CD4-positive, alpha-beta T cell treated with Interleukin-21 for 1 hour (primary cell): ENCODE data around the gene CRIP2.

ENCODE experiments used
- DNase-seq: peaks from one replicate; pipeline ENCODE4 v3.0.0-alpha.2; 2020

CRIP2 gene

DNA sequence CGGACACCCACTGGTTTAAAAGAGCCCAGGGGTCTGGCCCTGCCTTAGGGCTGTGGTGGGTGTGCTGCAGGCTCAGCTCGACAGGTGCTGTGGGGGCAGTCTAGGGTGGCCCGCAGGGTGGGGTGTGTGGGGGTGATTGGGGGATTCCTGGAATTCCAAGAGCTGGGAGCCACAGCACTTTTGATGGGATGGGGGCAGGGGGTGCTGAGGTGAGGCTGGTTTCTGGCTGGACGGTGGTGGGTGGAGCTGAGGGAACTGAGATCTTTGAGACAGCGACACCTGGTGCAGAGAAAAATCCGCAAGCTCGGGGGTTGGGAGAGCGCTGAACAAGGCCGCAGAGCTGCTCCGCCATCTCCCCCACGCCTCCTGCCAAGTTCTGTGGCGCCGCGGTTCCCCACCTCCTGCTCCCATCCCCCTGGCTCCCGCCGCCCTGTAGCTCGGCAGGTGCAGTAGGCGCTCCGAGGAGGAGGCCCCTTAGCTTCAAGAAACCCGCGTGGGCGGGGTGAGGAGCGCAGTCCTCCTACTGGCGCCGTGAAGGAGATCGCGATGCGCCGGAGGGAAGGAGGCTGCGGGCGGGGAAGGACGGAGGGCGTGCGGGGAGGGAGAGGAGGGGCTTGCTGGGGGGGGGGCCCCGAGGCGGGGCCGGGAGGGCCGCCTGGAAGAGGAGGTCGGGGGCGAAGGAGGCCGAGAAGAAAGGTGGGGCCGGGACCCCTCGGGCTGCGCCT lies 15.1 kb downstream of the CRIP2 start:
- peak; percentile 90 for DNase-seq

DNA sequence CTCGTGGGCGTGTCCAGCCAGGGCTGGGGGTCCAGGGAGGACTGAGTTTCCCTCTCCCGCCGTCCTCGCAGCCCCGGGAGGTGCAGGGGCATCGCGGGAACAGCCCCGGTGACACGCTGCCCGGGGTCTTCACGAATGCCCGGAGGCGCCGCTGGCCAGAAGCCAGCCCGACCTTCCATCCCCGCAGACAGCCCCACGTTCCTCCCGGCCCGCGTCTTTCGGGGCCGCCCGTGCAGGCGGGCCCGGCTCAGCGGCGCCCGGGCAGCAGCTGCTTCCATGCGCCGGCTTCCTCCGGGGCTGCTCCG lies 15.6 kb downstream of the CRIP2 start:
- no peak for DNase-seq

DNA sequence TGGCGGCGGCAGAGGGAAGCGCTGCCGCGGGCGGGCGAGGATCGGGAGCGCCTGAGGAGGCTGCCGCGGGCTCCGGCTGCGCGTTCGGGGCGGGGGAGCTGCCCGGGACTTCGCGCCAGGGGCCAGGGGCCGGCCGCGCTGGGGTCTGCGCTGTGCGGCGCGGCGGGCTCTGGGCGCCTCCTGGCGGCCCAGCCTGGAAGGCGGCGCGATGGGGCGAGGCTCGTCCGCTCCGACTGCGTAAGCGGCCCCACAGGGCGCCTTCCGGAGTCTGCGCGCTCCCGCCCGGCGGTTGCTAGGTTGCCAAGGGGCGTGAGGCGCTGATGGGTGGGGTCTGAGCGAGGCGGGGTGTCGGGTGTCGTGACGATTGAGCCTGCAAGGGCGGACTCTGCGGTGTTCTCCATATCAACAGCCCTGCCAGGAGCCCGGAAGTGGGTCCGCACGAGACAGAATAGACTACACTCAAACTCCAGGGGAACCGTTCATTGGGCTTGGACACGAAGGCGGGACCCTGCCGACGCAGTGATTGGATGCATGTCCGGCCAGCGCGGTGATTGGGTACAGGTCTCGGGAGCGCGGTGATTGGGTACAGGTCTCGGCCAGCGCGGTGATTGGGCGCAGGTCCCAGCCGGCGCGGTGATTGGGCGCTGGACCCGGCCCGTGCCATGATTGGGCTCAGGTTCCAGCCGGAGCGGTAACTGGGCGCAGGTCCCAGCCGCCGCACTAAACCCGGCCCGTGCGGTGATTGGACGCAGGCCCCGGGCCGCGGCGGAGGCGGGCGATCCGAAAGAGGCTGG lies 16.1 kb downstream of the CRIP2 start, which contains the start of gene TEDC1:
Gene TEDC1, plus strand, starts transcription at position 675 of the 794 bp plus-strand sequence. CDS start 130 bp downstream, outside the sequence.
- peak; percentile 100 for DNase-seq

DNA sequence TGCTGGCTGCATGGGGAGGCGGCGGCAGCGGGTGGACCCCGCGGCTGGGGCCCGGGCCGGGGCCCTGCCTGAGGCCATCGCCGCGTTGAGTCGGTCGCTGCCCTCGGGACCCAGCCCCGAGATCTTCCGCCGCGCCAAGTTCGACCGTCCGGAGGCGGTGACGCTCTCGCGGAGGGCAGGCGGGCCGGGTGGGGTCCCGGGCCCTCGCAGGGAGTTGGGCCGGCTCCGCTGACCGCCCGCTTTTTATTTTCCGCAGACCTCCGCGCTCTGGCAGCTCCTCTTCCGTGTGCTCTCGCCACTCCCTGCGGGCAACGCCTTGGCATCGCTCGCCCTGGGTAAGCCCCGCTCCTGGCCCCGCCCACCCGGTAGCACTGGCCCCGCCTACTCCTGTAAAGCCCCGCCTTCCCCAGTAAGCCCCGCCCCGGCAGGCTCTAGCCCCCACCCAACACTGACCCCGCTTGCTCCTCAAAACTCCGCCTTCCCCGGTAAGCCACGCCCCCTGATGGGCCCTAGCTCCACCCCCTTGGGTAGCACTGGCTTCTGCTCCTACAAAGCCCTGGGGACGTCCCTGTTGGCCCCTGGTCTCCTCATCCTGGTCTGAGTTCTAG lies 16.8 kb downstream of the CRIP2 start:
- DNase-seq: peak; percentile 90

DNA sequence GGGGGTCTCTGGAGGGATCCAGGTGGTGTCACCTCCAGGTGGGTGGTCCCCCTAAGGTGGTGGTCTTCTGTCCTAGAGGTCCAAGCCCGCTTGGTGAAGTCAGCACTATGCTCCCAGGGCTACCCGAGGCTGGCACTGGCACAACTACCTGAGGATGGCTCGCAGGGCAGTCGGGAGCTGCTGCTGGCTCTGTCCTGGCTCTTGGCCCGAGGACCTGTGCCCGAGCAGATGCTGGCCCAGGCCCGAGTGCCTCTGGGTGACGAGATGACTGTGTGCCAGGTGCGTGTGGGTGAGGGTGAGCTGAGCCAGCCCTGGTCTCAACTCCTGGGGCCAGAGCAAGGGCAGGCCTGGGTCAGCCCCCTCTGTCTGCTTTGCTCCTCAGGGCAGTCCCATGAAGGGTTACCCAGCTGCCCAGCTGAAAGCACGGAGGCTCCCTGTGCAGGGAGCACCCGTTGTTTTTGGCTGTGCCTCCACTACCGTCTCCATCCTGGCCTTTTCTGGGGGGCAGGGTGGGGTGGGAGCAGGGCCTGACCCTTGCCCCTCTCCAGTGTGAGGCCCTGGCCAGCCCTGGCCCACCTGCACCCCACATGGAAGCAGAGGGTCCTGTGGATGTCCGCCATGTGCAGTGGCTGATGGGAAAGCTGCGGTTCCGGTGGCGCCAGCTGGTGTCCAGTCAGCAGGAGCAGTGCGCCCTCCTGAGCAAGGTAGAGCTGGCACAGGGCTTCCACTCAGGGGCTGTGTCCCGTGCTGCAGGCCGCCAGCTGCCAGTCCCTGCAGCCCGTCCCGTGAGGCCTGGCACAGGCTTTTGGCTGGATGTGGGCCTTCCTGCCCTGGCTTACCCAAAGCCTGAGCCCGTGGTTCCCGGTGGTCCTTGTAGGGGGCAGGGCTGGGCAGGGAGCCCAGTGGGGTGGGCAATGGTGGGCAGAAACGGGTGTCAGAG lies 17.7 kb downstream of the CRIP2 start:
- peak; percentile 27 for DNase-seq

DNA sequence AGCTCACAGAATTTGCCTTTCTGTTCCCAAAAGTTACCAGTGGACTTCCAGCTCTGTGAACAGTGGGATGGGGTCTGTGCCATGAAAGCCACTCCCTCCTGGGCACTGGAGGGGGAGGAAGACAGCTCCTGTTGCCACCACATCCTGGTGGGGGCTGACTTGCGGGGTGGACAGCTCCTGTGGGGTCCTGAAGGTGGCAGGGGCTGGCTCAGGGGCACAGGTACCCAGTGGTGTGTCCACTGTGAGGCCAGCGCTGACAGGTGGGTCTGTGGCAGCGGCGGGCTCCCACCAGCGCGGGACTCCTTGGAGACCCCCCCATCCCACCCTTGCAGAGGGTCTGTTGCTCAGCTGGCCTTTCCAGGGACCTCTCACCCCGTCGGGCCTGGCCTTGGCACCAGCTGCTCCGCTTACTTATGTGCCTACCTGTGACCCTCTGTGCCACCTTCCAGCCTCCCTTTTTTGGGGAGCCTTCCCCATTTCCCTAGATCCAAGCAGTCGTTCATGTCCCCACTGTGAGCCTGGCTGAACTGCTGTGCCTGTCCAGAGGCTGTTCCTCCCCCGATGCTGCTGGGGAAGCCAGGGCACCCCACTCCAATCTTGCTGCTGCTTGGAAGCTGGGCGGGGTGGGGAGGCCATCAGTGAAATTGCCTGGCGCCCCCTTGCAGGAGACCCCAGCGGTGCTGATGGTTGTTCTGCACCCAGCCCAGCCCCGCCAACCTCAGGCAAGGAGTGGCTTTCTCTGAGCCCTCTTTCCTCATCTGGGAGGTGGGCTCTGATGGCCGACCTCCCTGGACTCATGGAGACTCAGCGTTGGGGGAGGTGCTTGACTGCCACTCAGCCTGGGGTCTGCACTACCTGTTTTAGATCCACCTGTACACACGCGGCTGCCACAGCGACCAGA lies 18.6 kb downstream of the CRIP2 start:
- DNase-seq: peak; percentile 24

DNA sequence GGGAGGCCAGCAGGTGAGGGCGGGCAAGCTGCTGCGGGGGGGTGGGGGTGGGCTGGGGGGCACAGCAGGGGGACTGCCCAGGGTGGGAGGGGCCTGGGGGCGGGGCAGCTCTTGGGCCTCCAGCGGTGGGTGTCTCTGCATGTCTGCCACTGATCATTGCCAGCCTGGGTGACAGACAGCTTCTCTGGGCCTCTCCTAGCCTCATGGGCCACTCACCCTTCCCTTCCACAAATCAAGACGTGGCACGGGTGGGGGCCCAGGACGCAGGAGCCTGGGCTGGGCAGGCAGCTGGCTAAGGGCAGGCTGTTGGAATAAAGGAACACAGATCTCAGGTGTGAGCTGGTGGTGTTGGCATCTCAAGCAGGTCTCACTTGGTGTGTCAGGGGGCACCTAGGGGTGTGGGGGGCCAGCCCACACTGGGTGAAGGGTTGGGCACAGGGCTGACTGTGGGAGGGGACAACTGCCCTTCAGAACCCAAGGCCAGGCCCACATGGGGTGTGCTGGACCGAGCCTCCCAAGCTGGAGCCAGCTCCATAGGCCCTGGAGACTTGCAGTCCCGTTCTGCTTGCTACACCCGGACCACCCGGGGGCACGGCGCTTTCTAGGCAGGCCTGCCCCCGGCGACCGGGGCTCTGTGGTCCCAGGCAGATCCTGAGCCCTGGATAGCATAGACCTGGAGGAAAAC lies 19.4 kb downstream of the CRIP2 start:
- DNase-seq: peak; percentile 21

DNA sequence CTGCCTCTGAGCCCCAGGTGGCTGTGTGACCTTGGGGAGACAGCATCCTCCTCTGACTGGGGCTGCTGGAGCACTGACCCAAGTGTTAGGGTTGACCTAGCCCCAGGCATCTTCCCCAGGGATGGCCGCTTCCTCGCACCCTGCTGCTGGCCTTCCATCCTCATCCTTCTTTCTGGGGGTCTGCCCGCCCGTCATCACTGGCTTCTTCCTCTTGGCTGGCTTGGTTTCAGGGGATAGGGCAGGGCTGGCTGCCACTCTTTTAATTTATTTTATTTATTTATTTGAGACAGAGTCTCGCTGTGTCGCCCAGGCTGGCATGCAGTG lies 19.9 kb downstream of the CRIP2 start:
- no peak for DNase-seq

DNA sequence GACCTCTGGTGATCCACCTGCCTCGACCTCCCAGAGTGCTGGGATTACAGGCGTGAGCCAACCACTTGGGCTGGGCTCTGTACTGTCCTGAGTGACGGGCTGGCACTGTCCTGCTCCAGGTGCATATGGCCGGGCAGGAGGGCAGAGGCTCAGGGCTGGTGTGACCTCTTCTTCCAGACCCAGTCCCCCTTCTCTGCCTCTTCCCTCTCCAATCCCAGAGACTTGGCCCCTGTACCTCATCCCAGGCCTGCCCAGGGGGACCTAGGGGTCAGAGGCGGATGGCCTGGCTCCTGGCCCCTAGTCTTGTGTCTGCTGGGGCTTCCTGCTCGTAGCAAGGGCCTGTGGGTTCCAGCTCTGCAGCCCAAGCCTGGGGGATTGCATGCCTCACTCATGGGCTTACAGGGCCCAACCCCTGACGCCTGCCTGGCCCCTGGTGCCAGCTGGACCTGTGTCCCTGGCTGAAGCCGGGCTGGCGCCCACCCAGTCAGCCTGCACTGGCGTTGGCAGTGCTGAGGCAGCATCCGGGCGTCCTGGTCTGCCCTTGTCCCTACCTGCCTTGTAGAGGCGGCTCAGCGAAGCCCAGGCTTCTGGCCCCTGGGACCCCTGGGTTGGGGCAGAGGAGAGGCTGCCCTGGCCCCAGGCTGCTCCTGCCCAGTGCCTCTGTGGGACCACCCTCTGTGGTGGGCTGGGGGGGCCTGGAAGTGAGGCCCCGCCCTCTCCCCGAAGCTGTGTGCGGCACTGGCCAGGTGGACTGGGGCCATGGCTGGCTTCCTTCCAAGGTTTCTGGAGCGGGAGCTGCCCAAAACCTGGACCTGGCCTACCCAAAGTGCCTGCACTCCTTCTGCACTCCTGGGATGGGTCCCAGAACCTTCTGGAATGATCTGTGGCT lies 20.7 kb downstream of the CRIP2 start:
- DNase-seq: no peak

DNA sequence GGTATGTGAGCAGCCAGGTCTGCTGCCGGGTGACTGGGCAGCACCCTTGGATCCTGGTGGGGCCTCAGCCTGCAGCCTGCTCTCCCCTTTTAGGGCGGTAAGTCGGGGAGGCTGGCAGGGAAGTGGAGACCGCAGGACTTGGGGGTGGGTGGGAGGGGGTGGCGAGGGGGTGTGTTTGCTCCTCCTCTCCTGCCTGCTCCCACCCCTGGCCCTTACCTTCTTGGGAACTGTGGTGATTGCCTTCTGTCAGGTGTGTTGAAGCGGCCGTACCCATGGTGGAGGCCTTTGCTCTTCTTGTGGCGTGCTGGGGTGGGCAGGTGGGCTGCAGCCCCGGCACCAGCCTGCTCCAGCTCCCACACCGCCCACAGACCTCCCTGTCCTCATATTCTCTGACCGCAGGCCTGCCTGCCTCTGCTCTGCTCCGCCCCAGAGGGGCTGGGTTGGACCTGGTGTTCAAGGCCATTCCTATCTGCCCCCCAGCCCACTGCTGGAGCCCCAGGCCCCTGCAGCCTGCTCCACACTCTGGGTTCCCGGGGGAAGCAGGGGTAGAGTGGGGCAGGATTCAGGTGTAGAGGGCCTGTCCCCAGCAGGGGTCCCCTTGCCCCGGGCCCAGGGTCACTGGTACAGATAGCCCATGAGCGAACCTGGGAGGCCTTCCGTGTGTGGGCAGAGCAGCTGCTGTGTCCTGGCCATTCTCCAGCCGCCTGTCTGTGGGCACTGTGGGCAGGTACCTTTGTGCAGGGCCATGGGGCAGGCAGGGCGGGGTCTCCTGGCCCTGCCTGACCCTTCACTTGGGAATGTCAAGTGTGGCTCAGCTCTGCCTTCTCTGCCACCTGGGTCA lies 21.6 kb downstream of the CRIP2 start:
- peak; percentile 26 for DNase-seq

DNA sequence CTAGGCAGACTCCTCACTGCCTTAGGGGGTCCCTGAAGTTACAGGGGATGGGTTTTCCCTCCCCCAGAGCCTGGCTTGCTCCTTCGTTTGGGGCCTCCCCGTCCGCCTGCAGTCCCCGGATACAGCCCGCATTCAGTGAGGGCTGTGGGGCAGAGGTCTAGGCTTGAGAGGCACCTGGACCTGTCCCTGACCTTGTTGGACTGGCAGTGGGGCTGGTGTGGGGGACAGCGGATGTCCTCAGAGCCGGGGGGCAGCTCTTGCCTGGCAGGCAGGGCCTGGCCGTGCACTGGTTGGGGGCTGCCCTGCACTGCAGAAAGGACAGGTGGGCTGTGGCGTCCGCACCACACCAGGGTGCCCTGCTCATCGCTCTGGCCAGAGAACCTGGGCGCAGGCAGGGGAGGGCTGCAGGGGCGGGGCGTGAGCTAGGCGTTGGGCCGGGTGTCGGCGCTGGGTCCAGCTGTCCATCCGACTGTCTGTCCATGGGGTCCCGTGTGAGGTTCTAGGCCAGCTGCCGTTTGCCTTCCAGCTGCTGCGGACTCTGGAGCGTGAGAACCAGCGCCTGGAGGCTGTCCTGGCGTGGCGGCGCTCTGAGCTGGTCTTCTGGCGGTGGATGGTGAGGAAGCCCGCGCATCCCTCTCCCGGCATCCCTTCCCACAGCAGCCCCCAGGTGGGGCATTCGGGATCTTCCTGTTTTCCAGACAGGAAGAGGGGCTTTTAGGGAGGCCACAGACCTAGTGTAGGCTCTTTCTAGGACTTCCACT lies 22.4 kb downstream of the CRIP2 start:
- peak; percentile 20 for DNase-seq

DNA sequence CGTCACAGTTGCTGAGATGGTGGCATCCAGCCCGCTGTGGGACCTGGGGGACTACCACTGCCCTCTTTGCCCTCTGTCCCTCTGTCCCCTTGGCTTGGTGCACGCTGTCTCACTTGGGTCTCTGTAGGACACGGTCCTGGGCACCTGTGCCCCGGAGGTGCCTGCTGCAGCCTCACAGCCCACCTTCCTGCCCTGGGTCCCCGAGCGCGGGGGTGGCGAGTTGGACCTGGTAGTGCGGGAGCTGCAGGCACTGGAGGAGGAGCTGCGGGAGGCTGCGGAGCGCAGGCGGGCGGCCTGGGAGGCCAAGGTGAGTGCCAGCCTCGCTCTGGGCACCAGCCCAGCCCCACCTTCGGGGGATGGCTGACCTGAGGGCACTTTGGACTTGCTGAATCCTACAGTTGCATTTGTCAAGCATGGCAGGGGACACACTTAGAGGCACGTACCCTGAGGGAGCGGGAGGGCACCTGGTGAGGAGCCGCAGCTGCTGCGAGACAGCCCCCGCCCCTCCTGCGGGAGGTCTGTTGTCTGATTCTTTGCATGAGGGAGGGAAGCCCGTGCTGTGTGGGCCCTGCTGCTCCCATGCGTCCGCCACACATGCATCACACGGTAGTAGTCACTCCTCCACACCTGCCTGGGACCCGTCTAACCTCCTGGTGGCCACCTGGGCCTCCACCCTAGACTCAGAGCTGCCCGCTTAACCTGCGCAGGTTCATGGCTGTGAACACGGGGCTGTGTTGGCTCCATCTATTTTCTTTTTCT lies 23.2 kb downstream of the CRIP2 start:
- no peak for DNase-seq

DNA sequence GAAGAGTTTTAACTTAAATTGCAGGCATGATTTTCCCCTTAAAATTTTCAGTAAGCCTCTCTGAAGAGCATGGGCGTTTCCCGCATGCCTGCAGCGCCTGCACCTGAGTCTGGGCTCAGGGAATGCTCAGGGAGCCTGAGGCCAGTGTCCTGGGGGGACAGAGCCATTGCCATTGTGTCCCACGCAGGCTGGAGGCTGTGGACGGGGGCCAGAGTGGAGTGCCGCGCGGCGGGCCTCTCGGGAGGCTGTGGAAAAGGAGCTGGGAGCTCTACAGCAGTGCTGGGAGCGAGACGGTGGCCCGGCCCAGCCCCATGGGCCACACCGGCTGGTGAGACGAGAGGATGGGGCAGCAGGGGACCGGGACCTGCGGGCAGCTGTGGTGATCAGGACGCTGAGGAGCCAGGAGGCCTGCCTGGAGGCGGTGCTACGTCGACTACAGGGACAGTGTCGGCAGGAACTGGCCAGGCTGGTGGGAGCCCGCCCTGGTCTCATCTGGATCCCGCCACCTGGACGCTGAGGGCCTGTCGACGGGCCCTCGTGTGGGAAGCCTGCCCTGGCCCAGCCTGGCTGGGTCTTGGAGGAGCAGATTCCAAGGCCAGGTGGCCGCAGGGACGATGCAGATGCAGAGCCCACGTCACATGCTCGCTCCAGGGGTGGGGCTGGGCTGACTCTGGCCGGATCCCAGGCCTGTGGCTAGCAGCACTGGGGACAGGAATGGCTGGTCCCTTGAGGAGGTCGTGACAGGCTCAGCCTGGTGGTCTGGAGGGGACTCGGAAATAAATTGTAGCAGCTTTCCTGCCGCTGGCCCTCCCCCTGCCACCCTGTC lies 24.0 kb downstream of the CRIP2 start:
- DNase-seq: peak; percentile 16

DNA sequence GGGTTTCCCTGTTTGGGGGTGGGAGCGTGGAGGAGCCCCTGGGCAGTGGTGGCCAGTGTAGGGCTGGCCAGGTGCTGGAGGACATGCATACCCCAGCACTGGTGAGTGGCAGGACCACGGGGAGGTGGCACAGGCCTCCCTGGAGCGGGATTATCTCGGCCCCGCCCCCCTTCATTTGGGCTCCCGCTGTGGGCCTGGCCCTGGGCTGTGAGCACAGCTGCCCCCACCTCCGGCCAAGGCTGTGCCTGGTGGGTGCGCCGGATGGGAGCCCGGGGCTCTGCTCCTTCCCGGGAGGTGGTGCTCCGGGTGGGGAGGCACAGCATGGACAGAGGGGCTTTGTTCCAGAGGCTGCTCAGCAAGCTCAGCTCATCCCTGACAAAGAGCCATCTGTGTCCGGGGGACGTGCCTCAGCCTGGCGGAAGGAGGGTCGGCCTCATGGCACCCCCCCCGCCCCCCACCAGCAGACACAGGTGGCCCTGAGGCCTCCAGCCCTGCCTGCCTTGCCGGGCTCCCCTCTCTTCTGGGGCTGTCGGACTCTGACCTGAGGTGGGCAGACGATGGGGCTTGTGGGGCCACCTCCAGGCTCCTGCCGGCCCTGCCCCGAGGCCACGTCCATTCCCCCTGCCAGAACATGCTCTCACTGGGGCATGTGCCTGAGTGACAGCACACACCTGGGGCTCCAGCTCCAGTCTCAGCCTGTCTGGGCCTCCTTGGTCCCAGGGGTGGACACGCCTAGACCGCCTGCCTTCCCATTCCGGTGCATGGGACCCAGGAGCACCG lies 24.8 kb downstream of the CRIP2 start:
- peak; percentile 23 for DNase-seq

DNA sequence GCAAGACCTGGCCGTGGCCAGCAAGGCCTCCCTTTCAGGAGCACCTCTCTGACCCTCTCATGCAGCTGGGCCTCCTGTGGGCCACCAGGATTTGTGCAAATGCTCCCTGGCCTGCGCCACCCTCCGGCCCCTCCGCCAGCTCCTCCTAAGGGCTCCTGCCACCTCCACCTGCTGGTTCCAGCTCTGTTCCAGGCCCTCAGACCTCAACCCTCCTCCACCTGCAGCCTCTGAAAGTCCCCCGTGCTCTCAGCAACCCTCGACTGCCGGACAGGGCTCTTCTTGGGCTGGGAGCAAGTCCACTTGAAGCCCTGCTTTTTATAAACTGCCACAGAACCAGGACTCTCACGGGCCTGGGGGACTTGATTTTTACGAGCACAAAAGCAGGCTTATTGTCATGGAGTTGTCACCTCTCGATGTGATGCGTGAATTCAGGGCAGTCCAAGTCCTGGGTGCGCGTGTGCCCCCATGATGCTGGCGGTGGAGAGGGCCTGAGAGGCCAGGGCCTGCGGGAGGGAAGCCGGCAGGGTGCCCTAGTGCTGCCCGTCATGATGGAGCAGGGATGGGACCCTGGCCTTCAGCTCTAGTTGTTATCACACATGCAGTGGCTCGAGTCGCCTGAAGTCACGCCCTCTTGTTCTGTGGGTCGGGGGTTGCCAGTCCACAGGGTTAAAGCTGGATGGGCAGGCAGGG lies 25.6 kb downstream of the CRIP2 start:
- DNase-seq: peak; percentile 25
